K562 (cell line): Measurements from ENCODE around the gene TRIM44. TPM values are rescaled to one million over a fixed set of nuclear protein-coding genes. Genes with fewer than 3 reads are reported as not detected.

ENCODE experiments used
- ATAC-seq: fragments of 200-7000 bp; cut with Tn5 transposase; 3 replicates; pipeline ENCODE4 v1.9.1; 2020; ENCODE audit warnings: moderate library complexity
- BruUV-seq: library from RNA; stranded (reverse); fragments of 400-500 nt; replicated peaks from 2 replicates; lab custom pipeline; 2021; lab: Mats Ljungman, UMichigan
- CTCF ChIA-PET: fragments of 300-600 bp; formaldehyde crosslinking; extraction: SDS; loops from one replicate; lab custom pipeline; 2021; ENCODE audit warnings: low intra/inter-chr PET ratio; lab: Yijun Ruan, JAX
- POLR2A ChIA-PET: fragments of 300-600, 350-650 bp; sonication (Branson Sonifier 250); formaldehyde crosslinking; extraction: SDS; loops from one replicate; lab custom pipeline; 2021; ENCODE audit warnings: antibody characterized with exemption, inconsistent platforms; lab: Yijun Ruan, JAX
- DNase-seq, 4 experiments: peaks; one replicate each; pipeline versions ENCODE4 v3.0.0 to v3.0.0-alpha.2; 2011 to 2018; ENCODE audit warnings: low spot score in 3 of 4, mixed read lengths in 3 of 4; ENCODE audit errors: extremely low read depth in 1 of 4
- FAIRE-seq: peaks from 2 replicates; lab custom pipeline; 2011; peaks lifted over from hg19 to GRCh38; lab: Jason Lieb, UNC
- H2AFZ ChIP-seq: 2 replicates; pipeline ENCODE4 v1.6.0; 2011; ENCODE audit warnings: low read depth, low read length, control low read depth, inconsistent platforms
- H3K27ac ChIP-seq: fragments of 200-600 bp; 3 replicates; pipeline ENCODE4 v1.8.0; 2011; ENCODE audit warnings: low read depth, mild to moderate bottlenecking, control low read depth, inconsistent platforms, low read length, moderate library complexity, mixed read lengths; ENCODE audit errors: extremely low read depth
- H3K27me3 ChIP-seq, 2 experiments: fragments of 300-600 bp in 1 of 2; 2 replicates in 1 of 2; 3 replicates in 1 of 2; pipeline versions ENCODE4 v1.6.0 to v1.8.0; 2011; ENCODE audit warnings: inconsistent platforms in 2 of 2, low read length in 2 of 2, mild to moderate bottlenecking in 1 of 2, mixed read lengths in 1 of 2, moderate library complexity in 1 of 2; ENCODE audit not compliant: control insufficient read depth in 2 of 2, insufficient read depth in 2 of 2
- H3K36me3 ChIP-seq: fragments of 300-600 bp; 3 replicates; pipeline ENCODE4 v1.8.0; 2011; ENCODE audit warnings: mild to moderate bottlenecking, low read length, inconsistent platforms; ENCODE audit not compliant: control insufficient read depth, insufficient read depth
- H3K4me1 ChIP-seq, 2 experiments: fragments of 200-600 bp in 1 of 2; replicated peaks in 1 of 2; 2 replicates in 1 of 2; 3 replicates in 1 of 2; pipeline versions ENCODE4 v1.5.1 to v1.8.0; 2011; ENCODE audit warnings: inconsistent platforms in 2 of 2, low read length in 2 of 2, mild to moderate bottlenecking in 1 of 2, mixed read lengths in 1 of 2, moderate library complexity in 1 of 2; ENCODE audit not compliant: control insufficient read depth in 2 of 2, insufficient read depth in 2 of 2
- H3K4me2 ChIP-seq: 2 replicates; pipeline ENCODE4 v1.6.1; 2011; ENCODE audit warnings: low read length, control low read depth, inconsistent platforms, mixed read lengths; ENCODE audit not compliant: insufficient read depth
- H3K4me3 ChIP-seq: fragments of 200-600 bp; sonication (generic), shearing (Covaris generic); 2 replicates; pipeline ENCODE4 v1.5.1; 2016; ENCODE audit warnings: control low read depth, inconsistent platforms
- H3K79me2 ChIP-seq: fragments of 200-600 bp; 3 replicates; pipeline ENCODE4 v1.8.0; 2011; ENCODE audit warnings: low read length, inconsistent platforms; ENCODE audit not compliant: control insufficient read depth, insufficient read depth
- H3K9ac ChIP-seq, 2 experiments: 2 replicates each; pipeline versions ENCODE4 v1.6.0 to v1.6.1; 2011; ENCODE audit warnings: low read depth in 2 of 2, low read length in 2 of 2, control low read depth in 1 of 2, inconsistent platforms in 1 of 2, mild to moderate bottlenecking in 1 of 2, mixed read lengths in 1 of 2; ENCODE audit not compliant: insufficient read depth in 1 of 2
- H3K9me1 ChIP-seq: one replicate; pipeline ENCODE4 v1.6.0; 2011; ENCODE audit warnings: inconsistent platforms, mild to moderate bottlenecking, low read length, moderate library complexity; ENCODE audit not compliant: control insufficient read depth, insufficient read depth
- H3K9me3 ChIP-seq: replicated peaks from 2 replicates; pipeline ENCODE4 v1.5.1; 2011; ENCODE audit warnings: low read depth, low read length, inconsistent platforms; ENCODE audit not compliant: control insufficient read depth, insufficient read depth
- H4K20me1 ChIP-seq: replicated peaks from 2 replicates; pipeline ENCODE4 v1.6.1; 2011; ENCODE audit warnings: low read length, inconsistent platforms, mixed read lengths; ENCODE audit not compliant: control insufficient read depth, insufficient read depth
- ARNT ChIP-seq, 2 experiments: fragments of 450-650 bp; IDR thresholded peaks; 2 replicates each; pipeline ENCODE4 v1.6.1; 2016; ENCODE audit warnings: mild to moderate bottlenecking in 1 of 2
- DMBX1 ChIP-seq: fragments of 250-450 bp; sonication (Bioruptor Pico); IDR thresholded peaks from 2 replicates; pipeline ENCODE4 v1.8.0; 2022; ENCODE audit warnings: inconsistent platforms, mild to moderate bottlenecking, moderate library complexity, borderline replicate concordance
- ILF3 ChIP-seq: fragments of 450-650 bp; IDR thresholded peaks from 2 replicates; pipeline ENCODE4 v1.6.1; 2018; ENCODE audit warnings: antibody characterized with exemption, mild to moderate bottlenecking, moderate library complexity, borderline replicate concordance
- KLF1 ChIP-seq: fragments of 450-650 bp; IDR thresholded peaks from 2 replicates; pipeline ENCODE4 v1.6.1; 2016; ENCODE audit warnings: missing genetic modification characterization, missing compliant biosample characterization
- KLF6 ChIP-seq: fragments of 250-450 bp; sonication (Bioruptor Pico); IDR thresholded peaks from 2 replicates; pipeline ENCODE4 v1.4.0; 2020; ENCODE audit warnings: mild to moderate bottlenecking, moderate library complexity, borderline replicate concordance
- NCOA6 ChIP-seq: fragments of 450-650 bp; IDR thresholded peaks from 2 replicates; pipeline ENCODE4 v1.6.1; 2017; ENCODE audit warnings: mild to moderate bottlenecking
- NR2C1 ChIP-seq, 2 experiments: fragments of 450-650 bp; IDR thresholded peaks; 2 replicates each; pipeline ENCODE4 v1.6.1; 2017; ENCODE audit warnings: mild to moderate bottlenecking in 2 of 2, antibody characterized with exemption in 1 of 2, inconsistent platforms in 1 of 2, missing compliant biosample characterization in 1 of 2, missing genetic modification characterization in 1 of 2
- U2AF2 ChIP-seq: fragments of 200-400 bp; formaldehyde crosslinking; optimal IDR thresholded peaks from 2 replicates; pipeline ENCODE3; 2017; ENCODE audit warnings: low read depth, mild to moderate bottlenecking, low read length
- ZNF589 ChIP-seq: fragments of 200-800 bp; sonication (Bioruptor generic); IDR thresholded peaks from 2 replicates; pipeline ENCODE4 v1.6.1; 2016; ENCODE audit warnings: low read depth, missing genetic modification characterization, missing compliant biosample characterization
- WGBS: fragments of 100-300 bp; shearing (Covaris generic); methylation state at CpG from one replicate; pipeline ENCODE4 v1.1.6; 2016; ENCODE audit warnings: low coverage, mixed read lengths; ENCODE audit not compliant: insufficient coverage; ENCODE audit errors: missing lambda C conversion rate; 5-methylcytosine and 5-hydroxymethylcytosine counted together
- in situ Hi-C: fragments of 300-500 bp; cut with MboI; formaldehyde crosslinking; loops from 4 replicates; pipeline ENCODE4 v1.15.0; 2018; ENCODE audit warnings: inconsistent platforms, mixed read lengths
- intact Hi-C: fragments of 100-400 bp; cut with micrococcal nuclease; formaldehyde crosslinking; loops from 2 replicates; pipeline ENCODE4 v1.14.2; 2022
- polyA plus RNA-seq, 8 experiments: library from polyadenylated mRNA; depleted of rRNA in 4 of 8; stranded (reverse) in 5 of 8; unstranded in 3 of 8; fragments of >200 nt; fragmentation: Nextera tagmentation in 2 of 8; fragmentation: Illumina TruSeq in 1 of 8; extraction: Ambion mirVana in 2 of 8; extraction: Trizol in 1 of 8; gene quantifications; 2 replicates each; pipeline versions ENCODE4 v1.2.1 to v1.2.3, GENCODE V29; 2011 to 2014; ENCODE audit warnings: inconsistent platforms in 1 of 8, missing spikeins in 1 of 8
- total RNA-seq, 7 experiments: library from RNA; depleted of rRNA in 6 of 7; stranded (reverse); fragments of >200 nt in 6 of 7; fragmentation: Illumina TruSeq in 2 of 7; extraction: Trizol in 2 of 7; gene quantifications; 2 replicates each; pipeline versions ENCODE4 v1.2.1 to v1.2.3, GENCODE V29; 2011 to 2021; ENCODE audit warnings: low replicate concordance in 1 of 7
- TF ChIP-seq, protein P1 (sequence below): fragments of 250-450 bp; sonication (Bioruptor Pico); IDR thresholded peaks from 2 replicates; pipeline ENCODE4 v1.4.0; 2020

TRIM44 gene
- total and polyA plus RNA-seq, 9 of the 15 experiments (the other 6 are each of a cell fraction or from before 2014, with no cell fraction given) = 8.3 to 105 (median 37.2) TPM

DNA sequence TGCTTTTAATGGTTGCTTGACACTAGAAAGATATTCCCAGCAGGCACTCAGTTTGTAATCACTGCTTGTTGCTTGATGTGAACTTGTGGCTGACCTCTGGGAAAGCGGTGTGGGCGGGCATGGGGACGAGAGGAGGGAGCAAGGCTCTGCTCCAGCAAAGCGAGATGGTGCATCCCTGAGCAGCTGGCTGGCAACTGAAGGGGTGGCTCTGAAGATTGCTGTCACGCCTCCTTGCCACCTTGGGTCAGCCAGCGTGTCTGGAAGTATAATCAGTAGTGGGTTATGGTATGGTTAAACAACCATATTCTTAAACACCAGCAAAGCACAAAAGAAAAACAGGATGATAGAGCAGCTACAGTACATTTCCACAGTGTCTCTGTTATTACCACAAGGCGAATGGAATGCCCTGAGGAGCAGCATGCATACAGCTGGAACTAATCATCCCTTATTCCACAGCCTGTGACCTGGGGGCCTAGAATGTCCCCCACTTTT, 124.5 kb downstream of the TRIM44 start:
- TF ChIP-seq NCOA6 (no peak), ZNF589 (CRISPR knock-in tag) (0 out of 2 replicates have a peak, but pooled peaks have one; percentile 16), NR2C1 (IDR thresholded peaks at IDR 0.05) (no peak), NR2C1 (tag; IDR thresholded peaks at IDR 0.05) (0 out of 2 replicates have a peak, but pooled peaks have one; percentile 35), DMBX1 (peak; percentile 47; the same call in 1 of the 2 replicates), KLF6 (CRISPR knock-in tag) (peak; percentile 45; the same call in 1 of the 2 replicates), KLF1 (tag) (no peak), ARNT (IDR thresholded peaks at IDR 0.05) (no peak), ILF3 (no peak), U2AF2 (no peak)
- TF ChIP-seq, protein P1, sequence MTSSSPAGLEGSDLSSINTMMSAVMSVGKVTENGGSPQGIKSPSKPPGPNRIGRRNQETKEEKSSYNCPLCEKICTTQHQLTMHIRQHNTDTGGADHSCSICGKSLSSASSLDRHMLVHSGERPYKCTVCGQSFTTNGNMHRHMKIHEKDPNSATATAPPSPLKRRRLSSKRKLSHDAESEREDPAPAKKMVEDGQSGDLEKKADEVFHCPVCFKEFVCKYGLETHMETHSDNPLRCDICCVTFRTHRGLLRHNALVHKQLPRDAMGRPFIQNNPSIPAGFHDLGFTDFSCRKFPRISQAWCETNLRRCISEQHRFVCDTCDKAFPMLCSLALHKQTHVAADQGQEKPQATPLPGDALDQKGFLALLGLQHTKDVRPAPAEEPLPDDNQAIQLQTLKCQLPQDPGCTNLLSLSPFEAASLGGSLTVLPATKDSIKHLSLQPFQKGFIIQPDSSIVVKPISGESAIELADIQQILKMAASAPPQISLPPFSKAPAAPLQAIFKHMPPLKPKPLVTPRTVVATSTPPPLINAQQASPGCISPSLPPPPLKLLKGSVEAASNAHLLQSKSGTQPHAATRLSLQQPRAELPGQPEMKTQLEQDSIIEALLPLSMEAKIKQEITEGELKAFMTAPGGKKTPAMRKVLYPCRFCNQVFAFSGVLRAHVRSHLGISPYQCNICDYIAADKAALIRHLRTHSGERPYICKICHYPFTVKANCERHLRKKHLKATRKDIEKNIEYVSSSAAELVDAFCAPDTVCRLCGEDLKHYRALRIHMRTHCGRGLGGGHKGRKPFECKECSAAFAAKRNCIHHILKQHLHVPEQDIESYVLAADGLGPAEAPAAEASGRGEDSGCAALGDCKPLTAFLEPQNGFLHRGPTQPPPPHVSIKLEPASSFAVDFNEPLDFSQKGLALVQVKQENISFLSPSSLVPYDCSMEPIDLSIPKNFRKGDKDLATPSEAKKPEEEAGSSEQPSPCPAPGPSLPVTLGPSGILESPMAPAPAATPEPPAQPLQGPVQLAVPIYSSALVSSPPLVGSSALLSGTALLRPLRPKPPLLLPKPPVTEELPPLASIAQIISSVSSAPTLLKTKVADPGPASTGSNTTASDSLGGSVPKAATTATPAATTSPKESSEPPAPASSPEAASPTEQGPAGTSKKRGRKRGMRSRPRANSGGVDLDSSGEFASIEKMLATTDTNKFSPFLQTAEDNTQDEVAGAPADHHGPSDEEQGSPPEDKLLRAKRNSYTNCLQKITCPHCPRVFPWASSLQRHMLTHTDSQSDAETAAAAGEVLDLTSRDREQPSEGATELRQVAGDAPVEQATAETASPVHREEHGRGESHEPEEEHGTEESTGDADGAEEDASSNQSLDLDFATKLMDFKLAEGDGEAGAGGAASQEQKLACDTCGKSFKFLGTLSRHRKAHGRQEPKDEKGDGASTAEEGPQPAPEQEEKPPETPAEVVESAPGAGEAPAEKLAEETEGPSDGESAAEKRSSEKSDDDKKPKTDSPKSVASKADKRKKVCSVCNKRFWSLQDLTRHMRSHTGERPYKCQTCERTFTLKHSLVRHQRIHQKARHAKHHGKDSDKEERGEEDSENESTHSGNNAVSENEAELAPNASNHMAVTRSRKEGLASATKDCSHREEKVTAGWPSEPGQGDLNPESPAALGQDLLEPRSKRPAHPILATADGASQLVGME (CRISPR knock-in tag) = 0 out of 2 replicates have a peak, but pooled peaks have one; percentile 47
- TF ChIP-seq, all 486 proteins: peak for 5
- Histone ChIP-seq H2AFZ (no peak overlapping the region), H3K36me3 (peaks cover 5% of the 10 kb centered on the region), H3K4me2 (no peak overlapping the region), H4K20me1 (no peaks in the 10 kb centered on the region), H3K27me3 (no peaks in the 10 kb centered on the region), H3K9me3 (no peaks in the 10 kb centered on the region), H3K9me1 (no peaks in the 10 kb centered on the region), H3K9ac (no peak overlapping the region), H3K4me3 (no peak overlapping the region), H3K79me2 (peaks cover 16% of the 10 kb centered on the region; the same call in 2 of the 3 replicates), H3K27ac (no peak overlapping the region), H3K4me1 (peaks cover 0 to 22% of the 10 kb centered on the region in 2 experiments; a peak in 2 of 5 replicates)
- in situ Hi-C loops = no loop called here
- WGBS = 90% methylated on average over 7 of the region's 7 CpGs
- BruUV-seq = no TSS peak
- DNase-seq (no peak), ATAC-seq (no peak), FAIRE-seq (no peak)
- POLR2A ChIA-PET = no interaction called here
- intact Hi-C loops = no loop called here
- CTCF ChIA-PET = no interaction called here
